CD4-positive, alpha-beta T cell treated with Interleukin-17A for 1 hour (primary cell): ENCODE results near the gene CINP.
"Not testable (repeated sequence)": the region's sequence is repeated elsewhere in the genome, so short reads cannot be mapped to it uniquely, and the experiment has no call there.

Experiments
- DNase-seq: peaks from one replicate; pipeline ENCODE4 v3.0.0-alpha.2; 2020

The CINP gene

GRCh38 chr14:102319351-102320032, 43.2 kb downstream of the CINP start, which contains the start of gene ZNF839:
Gene ZNF839 (plus strand): TSS chr14:102319746. CDS start chr14:102319766, 20 bp downstream.
- peak; percentile 94 for DNase-seq

- DNase-seq: no peak
These were observed 43.9 kb downstream of the CINP start for GRCh38 chr14:102318781-102319276.

DNA sequence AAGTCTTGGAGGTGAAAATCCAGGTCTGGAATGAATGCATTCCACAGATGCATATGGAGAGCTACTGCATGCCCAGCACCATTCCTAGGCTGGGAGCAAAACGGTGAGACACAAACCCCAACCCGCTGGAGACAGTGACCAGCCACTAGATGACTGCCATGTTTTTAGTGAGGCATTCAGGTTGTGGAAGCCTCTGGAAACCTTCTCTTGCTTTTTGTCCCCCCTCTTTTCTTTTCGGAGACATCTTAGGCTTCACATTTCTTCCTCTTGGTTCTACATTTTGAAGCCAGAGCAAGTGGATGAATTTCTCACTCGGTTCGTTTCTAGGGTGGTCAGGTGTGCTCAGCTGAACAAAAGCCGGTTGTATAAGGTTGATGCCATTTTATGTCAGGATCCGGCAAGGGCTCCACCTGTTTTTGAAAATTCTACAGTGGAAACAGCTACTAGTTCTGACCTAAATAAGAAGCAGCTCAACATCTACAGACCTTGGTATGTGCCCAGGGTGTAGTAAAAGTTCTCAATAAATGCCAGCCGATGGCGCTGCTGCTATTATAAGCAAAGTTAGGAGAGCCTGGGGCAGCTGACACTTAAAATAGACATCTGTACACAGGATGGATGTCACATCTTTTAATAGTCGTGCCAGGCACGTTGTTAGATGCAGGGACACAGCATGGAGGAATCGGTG, 45.0 kb downstream of the CINP start:
- DNase-seq: peak; percentile 55

DNA sequence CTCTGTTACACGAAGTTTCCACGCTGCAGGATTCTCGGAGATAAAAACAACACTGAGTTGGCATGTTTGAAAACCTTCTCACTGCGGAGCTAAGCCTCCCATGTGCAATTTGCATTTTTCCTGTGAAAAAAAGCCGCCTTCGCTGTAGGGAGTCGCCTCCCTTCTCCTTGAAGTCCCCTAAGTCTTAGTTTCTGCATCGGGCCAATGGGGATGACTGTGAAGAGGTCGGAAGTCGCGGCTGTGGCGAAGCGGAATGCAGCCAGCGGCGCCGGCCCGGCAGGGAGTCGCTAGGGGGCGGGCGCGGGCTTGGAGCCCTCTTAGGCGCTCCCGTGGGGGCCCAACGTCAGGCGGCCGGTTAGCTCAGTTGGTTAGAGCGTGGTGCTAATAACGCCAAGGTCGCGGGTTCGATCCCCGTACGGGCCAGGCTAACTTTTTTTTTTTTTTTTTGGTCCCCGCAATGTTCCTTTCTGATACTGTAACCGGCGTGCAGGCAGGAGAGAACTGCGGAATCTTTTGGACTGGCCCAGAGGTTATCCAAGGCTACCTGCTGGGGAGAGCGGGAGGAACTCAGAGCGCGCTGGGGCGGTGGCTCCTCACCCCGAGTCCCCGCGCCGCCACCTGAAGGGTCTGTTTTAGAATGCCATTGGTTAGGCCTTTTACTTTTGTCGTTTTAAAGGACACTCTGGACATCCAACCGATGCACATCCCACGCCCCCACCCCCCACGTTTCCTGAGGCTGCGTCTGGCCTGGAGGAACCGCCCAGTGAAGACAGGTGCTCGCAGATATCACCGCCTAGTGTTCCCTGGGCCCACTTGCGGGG, 45.7 kb downstream of the CINP start:
- peak; percentile 95 for DNase-seq

DNA sequence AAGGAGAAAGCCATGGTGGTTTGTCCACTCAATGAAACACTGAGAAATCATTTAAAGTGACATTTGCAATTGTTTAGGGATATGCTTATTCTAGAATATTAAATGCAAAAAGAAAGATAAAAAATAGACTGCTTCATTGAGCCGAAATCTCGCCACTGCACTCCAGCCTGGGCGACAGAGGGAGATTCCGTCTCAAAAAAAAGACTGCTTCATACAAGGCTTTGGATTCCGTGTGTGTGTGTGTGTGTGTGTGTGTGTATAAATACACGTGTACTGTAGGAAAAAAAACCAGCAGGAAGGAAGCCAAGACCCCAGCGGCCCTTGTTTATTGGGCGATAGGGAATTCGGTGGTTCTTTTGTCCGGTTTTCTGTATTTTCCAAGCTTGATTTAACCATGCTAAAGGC, 46.4 kb downstream of the CINP start:
- peak; percentile 68 for DNase-seq

GRCh38 chr14:102315121-102315520, 47.6 kb downstream of the CINP start:
- DNase-seq: no peak

DNA sequence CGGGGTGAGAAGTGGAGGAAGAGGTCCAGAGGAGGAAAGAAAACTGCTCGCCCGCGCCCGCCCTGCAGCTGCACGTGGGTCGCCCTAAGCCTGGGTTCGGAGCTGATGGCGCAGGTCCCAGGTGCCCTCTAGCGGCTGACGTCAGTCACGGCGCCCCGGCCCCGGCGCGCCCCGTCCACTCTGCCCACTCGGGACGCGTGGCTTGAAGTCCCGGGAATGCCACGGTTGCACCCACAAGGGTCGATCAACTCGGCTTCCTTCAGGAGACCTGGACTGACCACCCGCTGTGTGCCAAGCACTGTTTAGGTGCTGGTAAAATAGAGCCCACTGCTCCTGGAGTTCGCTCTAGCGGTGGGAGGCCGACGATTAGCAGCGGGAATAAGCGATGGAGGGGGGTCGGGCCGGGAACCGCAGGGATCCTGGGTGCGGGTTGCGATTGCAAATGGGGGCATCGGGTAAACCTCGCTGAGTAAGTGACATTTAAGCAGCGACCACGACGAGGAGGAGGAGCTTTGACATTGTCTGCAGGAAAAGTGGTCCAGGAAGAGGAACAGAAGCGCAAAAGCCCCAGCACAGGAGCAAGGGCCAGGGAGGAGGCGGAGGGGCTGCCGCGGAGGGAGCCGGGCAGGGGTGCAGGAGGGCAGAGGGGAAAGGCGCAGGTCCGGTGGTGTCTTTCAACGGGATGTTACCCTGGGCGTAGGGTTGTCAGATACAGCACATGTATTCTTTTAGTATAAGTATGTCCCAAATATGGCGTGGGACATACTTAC, 48.3 kb downstream of the CINP start:
- peak; percentile 83 for DNase-seq

- DNase-seq: peak; percentile 98
These were observed 57.8 kb downstream of the CINP start, which contains the start of gene MOK for GRCh38 chr14:102304611-102305506. Gene MOK (minus strand): TSS chr14:102305164. CDS start chr14:102304968, 196 bp downstream.

GRCh38 chr14:102303664-102304063, 59.0 kb downstream of the CINP start:
- DNase-seq: no peak

DNA sequence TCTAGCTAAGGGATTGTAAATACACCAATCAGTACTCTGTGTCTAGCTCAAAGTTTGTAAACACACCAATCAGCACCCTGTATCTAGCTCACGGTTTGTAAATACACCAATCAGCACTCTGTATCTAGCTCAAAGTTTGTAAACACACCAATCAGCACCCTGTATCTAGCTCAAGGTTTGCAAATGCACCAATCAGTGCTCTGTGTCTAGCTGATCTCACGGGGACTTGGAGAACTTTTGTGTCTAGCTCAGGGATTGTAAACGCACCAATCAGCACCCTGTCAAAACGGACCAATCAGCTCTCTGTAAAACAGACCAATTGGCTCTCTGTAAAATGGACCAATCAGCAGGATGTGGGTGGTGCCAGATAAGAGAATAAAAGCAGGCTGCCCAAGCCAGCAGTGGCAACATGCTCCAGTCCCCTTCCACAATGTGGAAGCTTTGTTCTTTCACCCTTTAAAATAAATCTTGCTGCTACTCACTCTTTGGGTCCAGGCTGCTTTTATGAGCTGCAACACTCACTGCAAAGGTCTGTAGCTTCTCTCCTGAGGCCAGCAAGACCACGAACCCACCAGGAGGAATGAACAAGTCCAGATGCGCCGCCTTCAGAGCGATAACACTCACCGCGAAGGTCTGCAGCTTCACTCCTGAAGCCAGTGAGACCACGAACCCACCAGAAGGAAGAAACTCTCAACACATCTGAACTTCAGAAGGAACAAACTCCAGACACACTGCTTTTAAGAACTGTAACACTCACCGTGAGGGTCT, 64.2 kb downstream of the CINP start:
- not testable (repeated sequence) for DNase-seq
